Hematopoietic multipotent progenitor cell treated with erythropoietin and hydrocortisone succinate and interleukin-3 and kit ligand, for 6 days (in vitro differentiated cells): ENCODE data around the gene HSPB7.
"Not testable (repeated sequence)": the region's sequence is repeated elsewhere in the genome, so short reads cannot be mapped to it uniquely, and the experiment has no call there.

Experiments used
- DNase-seq: peaks from one replicate; pipeline ENCODE4 v3.0.0-alpha.2; 2015

The HSPB7 gene

DNA sequence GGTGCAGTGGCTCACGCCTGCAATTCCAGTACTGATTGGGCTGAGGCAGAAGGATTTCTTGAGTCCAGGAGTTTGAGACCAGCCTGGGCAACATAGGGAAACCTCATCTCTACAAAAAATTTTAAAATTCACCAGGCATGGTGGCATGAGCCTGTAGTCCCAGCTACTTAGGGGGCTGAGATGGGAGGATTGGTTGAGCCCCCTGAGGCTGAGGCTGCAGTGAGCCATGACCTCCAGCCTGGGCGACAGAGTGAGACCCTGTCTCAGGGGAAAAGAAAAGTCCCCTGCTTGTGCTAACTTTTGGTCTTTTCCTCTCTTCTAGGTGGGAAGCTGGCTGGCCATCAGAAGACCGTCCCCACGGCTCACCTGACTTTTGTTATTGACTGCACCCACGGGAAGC lies 12.2 kb downstream of the HSPB7 start:
- no peak for DNase-seq

DNA sequence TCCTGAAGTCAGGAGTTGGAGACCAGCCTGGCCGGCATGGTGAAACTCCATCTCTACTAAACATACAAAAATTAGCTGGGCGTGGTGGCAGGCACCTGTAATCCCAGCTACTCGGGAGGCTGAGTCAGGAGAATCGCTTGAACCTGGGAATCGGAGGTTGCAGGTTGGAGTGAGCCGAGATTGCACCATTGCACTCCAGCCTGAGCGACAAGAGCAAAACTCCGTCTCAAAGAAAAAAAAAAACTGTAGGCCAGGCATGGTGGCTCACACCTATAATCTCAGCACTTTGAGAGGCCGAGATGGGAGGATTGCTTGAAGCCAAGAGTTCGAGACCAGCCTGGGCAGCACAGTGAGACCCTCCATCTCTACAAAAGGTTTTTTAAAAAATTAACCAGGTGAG lies 16.6 kb downstream of the HSPB7 start:
- not testable (repeated sequence) for DNase-seq

DNA sequence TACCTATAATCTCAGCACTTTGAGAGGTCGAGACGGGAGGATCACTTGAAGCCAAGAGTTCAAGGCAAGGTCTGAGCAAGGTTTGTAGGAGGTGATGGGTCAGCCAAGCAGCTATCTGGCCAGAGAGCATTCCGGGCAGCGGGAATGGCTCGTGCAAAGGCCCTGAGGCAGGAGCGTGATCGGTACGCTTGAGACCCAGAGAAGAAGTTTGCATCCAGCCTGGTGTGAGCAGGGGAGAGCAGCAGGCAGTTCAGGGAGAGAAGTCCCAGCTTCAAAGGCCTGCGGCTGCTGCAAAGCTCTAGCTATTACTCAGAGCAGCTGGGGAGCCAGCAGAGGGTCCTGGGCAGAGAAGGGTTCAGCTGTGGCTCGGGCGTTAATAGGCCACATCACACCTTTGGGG lies 18.9 kb downstream of the HSPB7 start:
- DNase-seq: no peak

DNA sequence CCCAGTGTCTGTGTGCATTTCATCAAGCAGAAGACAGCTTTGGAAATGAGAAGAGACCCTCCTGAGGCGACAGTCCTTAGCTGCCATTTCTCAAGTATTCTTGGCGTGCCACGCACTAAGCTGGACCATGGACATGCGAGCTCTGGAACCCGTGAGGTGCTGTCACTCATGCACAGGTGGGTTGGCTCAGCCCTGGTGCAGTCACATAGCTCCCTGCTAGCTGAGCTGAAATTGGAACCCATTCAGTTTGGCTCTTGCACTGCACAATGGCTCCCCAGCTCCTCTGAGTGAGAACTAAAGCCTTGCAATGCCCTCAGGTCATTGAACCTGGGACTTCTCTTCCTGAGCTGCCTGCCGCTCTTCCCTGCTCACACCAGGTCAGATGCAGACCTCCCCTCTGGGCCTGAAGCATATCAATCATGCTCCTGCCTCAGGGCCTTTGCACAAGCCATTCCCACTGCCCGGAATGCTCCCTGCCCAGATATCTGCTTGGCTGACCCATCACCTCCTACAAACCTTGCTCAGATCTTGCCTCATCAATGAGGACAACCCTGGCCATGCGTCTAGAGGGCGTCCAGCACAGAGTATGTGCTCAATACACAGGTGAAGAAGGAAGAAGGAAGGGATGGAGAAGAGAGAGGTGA lies 20.1 kb downstream of the HSPB7 start:
- DNase-seq: no peak

DNA sequence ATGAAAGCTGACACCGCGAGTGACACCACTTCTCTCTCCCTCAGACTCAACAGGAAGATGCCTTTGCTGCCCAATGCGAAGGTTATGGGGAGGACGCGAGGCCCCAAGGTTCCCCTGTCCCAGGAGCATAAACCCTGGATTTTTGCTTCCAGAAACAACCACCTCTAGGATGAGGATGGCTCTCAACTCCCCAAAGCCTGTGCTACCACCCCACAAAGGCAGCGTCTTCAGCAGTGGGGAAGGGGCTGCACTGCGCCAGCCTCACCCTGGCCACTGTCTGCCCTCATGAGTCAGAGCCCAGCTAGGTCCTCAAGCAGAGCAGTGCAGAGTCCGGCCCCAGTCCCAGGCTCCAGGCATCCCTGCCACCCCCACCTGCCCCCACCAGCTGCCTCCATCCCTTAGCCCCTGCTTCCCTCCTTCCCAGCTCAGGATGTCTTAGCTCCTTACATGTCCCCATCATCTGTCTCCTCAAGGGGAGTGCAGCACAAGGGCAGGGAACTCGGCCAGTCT lies 20.7 kb downstream of the HSPB7 start:
- no peak for DNase-seq

DNA sequence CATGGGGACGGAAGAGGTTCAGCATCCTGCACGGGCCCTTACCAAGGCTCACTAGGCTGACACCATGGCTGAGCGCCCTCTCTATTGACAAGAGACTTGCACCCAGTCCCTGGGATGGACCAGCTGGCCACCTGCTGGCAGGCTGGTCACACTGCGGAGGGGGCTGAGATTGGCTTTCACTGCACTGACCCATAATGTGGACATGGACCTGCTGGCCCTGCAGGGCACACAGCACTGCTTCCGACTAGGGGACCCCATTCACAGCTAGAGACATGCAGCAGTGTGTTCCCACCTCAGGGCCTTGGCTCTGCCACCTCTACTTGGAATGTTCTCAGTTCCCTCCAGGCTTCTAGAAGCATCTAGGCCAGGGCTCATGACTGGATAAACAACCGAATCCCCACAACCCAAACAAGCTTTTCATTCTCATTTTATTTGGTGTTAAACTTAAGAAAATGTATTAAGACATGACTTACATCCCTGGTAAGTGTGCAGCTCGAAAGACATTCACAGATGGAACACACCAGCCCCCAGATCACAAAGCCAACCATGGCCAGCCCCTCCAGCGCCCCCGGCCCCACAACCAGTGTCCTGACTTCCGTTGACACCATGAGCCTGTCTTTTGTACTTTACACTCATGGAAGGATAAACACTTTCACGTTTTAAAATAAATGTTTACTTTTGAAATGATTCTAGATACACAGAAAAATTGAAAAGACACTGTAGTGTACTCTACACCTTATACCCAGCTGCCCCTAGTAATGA lies 23.1 kb downstream of the HSPB7 start:
- DNase-seq: peak; percentile 72

DNA sequence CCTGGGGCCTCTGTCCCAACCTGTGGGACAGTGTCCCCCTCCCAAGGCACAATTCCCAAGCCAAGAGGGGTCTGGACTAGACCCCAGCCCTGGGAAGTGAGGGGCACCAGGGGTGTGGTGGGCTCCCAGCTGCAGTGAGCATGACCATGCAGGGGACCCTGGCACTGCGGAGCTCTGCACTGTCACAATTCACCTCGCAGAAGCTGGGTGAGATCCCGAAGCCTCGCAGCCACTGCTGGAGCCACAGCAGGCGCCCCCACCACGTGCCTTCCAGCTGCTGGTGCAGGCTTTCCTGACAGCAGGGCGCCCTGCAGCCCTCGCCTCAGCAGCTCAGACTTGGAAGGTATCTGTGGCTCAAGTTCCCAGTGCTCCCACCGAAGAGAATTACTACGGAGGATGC lies 23.8 kb downstream of the HSPB7 start:
- DNase-seq: no peak

DNA sequence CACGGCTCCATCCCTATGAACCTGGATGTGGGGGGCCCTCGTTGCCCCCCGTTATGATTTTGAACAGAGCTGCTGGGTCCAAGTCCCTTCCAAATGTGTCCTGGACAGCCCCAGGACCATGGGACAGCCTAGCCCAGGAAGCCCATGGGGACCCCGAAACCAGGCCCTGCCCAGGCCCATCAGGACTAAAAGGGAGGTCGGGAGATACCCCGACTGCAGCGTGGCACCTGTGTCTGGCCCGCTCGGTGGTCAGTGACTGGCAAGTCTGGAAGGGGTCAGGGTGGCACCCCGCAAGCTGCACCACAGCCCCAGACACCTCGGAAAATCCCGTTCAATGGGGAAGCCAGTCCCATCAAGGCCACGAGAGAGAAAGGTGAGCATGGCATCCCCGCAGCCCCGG lies 24.2 kb downstream of the HSPB7 start:
- no peak for DNase-seq

DNA sequence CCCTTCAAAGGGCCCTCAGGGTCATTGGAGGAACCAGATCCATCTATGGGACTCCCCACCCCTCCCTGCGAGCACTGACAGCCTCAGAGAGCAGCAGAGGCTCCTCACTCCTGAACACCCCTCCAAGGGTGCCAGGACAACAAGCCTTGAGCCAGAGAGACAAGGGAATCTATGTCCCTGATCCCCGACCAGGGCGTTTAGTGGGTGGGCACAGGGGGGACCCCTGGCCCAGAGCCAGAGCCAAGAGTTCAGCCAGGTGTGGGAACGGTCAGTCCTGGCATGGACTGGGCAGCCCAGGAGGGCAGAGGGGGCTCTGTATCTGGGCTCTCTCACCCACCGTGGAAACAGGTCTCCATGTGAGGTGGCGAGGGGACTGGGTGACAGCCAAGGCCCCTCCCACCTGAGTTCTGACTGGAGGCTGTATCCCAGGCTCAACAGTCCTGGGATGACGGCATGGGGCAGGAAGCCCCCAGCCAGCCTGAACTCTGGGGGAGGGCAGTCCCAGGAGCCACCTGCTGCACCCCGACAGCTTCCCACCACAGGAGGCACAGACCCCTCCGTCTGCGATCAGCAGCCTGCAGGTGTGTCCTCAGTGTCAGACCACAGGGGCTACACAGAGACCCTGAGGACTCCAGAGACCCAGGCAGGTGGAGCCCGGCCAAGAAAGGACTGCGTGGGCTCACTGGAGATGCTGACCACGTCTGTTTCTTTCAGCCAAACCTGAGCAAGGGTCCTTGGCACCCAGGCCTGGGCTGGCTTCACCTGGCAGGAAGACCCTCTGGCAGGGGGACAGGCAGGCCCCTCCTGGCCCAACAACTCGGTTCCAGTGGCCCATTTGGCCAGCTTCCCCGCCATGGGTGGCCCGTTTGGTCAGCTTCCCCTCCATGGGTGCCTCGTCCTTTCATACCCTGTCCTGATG lies 25.0 kb downstream of the HSPB7 start:
- no peak for DNase-seq

DNA sequence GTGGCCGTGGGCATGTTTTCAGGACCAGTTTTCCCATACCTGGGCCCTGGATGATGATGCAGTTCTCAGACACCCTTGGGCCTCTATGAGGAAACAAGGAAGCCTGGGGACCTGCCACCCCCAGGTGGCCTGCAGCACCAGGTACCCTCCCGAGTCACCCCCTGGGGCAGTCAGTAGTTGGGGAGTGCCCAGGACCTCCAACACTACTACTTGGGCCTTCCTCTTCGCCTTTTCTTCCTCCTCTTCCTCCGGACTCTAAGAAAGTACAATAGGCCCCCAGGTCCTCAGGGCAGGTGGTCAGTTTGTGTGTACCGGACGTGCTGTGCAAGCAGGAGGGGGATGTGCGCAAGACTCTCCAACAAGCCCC lies 25.7 kb downstream of the HSPB7 start:
- DNase-seq: no peak

DNA sequence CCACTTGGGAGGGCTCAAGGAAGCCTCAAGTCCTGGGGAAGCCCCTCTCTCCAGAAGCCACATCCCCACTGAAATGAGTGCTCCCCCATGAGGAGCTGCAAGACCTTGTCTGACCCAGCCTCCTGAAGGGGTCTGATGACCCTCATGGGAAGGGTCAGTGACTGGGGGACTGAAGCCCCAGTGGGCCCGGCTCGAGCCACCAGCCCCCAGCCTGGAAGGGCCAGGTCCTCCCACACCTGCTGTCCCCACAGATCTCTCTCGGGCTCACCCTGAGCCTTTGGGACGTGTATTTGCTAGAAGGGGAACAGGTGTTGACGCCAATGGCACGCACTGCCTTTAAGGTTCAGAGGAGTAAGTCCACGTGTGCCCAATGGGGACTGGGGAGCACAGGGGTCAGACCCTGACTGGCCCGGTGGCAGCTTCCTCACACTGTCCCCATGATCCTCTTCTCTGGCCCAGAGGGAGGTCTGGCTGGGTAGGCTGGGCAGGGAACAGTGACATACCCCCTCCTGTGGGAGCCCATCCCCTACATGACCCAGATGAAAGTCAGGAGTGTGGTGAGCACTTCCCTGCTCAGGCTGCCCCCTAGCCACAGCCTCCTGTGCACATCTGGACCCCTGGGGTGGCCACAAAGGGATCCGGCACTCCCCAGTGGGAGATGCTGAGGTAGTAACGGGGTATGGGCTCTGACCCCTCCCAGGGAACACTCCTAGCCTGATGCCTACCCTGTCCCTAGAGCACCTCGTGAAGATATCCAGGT lies 26.2 kb downstream of the HSPB7 start:
- no peak for DNase-seq

DNA sequence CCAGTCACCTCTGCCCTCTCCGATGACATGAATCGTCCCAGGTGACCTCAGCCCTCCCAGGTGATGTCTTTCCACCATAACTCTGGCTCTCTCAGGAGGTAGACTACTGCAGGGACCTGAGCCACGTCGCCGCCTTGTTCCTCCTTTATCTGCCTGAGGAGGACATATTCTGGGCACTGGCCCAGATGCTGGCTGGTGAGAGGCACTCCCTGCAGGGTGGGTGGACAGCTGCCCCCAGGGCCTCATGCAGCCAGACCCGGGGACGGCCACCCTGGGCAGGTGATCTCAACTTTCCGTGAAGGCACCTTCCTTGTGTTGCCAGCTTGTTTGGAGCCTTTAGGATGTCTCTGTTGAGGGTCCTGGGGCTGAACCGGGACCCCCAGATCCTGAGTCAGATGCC lies 28.1 kb downstream of the HSPB7 start:
- DNase-seq: no peak

DNA sequence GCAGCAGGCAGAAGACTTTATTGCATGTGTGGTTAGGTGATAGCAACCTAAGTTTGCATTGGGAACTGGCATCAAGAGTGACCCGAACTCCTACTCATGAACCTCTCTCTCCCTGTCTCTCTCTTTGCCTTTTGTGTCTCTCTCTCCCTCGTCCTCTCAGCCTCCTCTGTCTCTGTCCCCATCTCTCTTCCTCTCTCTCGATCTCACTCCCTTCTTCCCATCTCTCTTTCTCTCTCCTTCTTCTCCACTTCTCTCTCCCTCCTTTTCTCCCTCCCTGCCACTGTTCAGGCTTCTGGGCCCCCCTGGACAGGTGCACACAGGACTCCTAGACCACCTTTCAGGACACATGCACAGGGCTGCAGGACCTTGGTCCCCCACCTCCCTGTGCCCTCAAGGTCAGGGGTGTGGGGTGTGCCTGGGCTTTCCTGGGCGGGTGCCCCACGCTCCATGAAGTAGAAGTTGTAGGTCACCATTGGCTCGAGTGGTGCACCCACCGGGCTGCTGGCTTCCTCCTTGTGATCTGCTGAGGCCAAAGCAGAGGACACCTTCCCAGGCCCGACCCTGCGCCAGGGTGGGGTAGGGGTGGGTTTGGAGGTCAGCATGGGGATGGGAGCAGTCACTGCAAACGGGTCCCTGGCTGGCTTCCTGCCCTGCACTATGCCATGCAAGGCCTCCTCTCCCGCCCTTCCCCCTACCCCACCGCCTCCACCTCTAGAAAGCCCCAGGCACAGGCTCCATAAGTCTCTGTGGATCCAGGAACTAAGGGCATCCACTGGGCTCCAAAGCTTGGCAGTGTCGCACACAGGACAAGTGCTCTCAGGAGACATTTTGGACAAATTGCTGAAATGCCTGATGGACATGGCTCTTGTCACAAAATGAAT lies 28.7 kb downstream of the HSPB7 start:
- no peak for DNase-seq

DNA sequence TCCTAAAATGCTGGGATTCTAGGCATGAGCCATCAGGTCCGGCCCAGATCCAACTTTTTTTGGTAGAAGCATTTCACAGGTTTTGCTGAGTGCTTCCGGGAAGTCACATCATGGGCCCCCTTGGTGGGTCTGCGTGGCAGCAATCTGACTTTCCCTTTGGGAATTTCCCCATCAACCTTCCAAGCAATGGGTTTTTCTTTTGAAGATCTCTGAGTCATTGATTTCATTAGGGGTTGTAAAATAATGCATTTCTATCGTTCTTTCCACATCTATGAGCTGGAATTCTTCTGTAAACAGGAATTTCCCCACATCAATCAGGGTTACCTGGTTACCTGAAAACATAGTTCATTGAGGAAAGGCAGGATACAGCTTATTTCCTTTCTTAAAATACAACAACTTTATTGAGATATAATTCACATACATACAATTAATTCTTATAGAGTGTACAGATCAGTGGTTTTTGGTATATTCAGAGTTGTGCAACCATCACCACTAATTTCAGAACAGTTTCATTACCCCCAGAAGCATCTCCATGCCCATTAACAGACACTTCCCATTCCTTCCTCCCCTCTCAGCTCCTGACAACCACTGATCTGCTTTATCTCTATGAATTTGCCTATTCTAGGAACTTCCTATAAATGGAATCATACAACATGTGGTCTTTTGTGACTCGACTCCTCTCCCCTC lies 32.1 kb downstream of the HSPB7 start:
- DNase-seq: no peak

DNA sequence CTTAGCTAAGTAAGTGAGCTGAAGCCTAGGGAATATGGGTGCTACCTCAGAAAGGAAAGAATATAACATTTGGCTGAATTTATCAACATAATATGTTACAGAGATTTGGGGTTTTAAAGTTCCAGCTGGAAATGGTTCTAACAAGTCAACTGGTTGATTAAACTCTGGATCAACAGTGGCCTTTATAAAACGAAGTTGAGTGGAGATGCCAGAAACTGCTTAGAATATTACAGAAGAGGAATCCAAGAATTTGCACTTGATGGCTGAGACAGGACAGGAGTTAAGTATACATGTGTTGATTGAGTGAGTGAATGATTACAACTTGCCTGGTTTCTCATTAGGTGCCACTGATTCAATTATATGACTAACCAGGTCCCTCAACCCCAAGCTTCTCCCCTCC lies 34.6 kb downstream of the HSPB7 start:
- no peak for DNase-seq

DNA sequence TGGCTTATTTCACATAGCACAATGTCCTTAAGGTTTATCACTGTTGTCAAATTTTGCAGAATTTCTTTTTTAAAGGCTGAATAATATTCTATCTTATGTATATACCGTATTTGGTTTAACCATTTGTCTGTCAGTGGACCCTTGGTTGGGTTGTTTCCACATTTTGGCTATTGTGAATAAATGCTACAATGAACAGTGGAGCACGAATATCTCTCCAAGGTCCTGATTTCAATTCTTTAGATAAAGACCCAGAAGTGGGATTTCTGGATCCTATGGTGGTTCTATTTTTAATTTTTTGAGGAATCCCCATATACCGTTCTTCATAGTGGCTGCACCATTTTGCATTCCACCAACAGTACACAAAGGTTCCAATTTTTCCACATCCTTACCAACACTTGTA lies 36.2 kb downstream of the HSPB7 start:
- no peak for DNase-seq

DNA sequence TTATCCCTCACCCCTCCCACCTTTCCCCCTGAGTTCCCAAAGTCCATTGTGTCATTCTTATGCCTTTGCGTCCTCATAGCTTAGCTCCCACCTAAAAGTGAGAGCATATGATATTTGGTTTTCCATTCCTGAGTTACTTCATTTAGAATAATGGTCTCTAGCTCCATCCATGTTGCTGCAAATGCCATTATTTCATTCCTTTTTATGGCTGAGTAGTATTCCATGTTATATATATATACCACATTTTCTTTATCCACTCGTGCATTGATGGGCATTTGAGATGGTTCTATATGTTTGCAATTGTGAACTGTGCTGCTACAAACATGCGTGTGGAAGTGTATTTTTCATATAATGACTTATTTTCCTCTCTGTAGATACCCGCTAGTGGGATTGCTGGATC lies 39.9 kb downstream of the HSPB7 start:
- DNase-seq: not testable (repeated sequence)

DNA sequence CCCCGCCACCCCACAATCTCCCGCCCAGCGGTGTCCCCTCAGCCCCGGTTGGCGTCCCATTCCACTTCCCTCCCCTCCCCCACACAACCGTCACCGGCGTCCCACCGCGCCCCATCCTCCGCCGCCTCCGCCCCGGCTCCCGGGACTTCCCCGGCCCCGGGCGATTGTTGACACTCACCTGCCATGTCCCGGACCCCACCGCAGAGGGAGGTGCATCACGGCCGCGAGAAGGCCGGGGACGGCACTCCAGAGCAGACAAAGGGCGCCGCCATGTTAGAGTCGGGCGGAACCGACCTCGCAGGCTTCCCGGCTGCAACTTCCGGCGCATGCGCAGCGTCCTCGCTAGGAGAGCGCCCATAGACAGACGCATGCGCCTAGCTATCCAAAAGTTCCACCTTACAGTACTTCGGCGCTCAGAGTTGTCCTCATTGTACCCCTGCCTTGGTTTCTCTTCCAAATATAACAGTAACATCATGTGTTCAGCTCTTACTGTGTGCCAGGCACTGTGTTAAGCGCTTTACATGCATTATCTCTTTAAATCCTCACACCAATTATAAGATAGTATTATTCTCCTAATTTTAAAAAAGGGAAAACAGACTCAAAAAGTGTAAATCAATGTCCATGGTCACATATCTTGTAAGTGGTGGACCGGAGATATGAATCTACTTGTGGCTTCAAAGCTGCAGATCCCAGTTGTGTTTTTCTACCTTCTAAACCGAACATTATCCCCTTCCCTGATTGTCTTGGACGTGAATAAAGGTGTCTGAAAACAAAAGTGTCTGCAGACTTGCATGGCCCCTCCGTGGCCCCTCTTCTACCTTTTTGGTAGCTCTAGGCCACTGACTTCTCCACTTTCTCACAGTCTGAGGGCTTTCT lies 41.8 kb downstream of the HSPB7 start, which contains the start of gene ZBTB17:
ZBTB17 (minus strand) TSS at position 297 of the 876 bp plus-strand sequence. CDS start 27,606 bp downstream, outside the sequence.
- peak; percentile 98 for DNase-seq

DNA sequence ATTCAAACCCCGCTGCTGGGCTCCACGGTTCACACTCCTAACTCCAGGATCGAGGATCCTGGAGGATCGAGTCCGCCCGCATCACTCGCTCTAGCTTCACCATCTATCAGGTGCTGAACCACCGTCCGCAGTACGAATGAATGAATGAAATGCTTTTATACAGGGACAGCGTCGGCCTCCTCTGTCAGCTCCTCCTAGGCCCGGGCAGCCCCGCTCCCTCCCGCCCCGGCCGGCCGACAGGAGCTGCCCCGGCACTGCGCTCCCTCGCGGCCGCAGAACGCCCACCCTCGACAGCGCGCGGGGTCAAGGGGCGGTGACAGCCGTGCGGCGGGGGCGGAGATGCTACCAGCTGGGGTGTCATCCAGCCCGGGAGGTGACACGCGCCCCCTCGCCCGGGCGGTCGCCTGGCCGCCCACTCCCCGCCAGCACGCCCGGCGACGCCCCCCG lies 42.5 kb downstream of the HSPB7 start:
- DNase-seq: peak; percentile 78

DNA sequence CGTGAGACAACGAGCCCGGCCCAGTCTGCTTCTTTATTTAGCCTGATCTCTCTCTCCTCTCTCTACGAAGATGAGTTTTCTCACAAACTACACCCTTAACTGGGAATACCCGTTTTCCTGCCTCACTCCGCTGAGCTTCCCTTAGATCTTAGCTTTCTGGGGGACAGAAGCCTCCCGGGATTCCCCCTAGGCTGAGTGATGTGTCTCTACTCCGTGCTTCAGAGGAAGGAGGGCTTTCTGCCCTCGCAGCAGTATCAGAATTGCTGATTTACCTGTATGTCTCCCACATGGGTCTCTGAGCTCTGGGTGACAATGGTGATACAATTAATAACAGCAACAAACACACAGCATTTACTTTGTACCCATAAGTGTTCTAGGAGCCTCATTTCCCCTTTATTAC lies 43.0 kb downstream of the HSPB7 start:
- DNase-seq: no peak
